HK-2 (cell line): ENCODE results near the gene CYTH3.

Experiments
- DNase-seq: peaks from one replicate; pipeline ENCODE4 v3.0.0-alpha.2; 2018; ENCODE audit not compliant: unreplicated experiment

CYTH3 gene

GRCh38 chr7:6165521-6166320, 106.7 kb downstream of the CYTH3 start:
- no peak for DNase-seq

GRCh38 chr7:6165075-6165474, 107.3 kb downstream of the CYTH3 start:
- no peak for DNase-seq

DNA sequence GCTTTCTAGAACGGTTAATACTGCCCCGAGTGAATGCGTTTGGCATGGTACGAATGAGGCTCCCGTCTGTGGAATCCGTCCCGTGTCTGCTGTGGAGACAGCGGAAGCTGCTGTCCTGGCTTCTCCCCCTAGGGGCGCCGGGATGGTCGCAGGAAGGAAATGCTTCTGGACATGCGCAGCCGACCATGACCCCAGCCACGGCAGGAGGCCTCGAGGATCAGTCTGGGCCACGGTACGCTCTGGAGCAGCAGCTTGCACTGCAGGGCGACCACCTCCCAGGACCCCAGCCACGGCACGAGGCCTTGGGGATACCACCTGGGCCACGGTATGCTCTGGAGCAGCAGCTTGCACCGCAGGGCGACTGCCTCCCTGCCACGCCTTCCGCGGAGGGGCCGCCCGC, 107.9 kb downstream of the CYTH3 start:
- DNase-seq, result no peak

DNA sequence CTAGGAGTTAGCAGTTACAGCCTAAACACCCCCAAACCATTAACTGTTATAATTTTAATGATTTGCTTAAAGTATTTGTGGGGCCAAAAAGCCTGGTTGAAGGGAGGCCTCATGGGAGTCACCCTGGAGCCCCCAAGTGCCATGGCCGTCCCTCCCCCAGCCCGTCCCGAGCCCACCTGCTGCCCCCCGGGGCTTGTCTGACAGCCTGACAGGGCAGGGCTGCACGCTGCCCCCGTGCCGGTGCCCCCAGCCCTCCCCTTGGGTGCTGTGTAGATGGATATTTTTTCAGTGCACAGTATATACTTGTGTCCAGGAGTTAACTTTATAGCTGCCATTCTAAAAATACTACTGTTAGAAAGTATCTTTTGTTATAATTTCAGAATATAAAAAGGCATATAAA, 108.4 kb downstream of the CYTH3 start:
- no peak for DNase-seq

DNA sequence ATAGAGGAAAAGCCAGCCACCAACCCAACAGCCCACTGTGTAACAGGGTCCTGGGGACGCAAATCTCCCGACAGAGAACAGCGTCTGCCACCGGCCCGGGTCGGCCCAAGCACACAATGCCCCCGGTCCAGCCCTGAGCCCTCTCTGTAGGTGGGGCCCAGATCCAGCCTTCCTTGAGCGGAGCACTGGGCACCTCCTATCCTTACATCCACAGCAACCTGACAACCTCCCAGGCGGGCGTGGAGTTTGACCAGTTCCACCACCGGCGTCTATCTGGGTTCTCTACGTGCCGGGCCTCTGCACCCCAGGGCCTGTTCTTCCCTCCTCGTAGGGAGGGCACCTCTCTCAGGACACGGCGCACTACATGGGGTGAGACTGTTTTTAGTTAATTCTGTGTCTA, 109.0 kb downstream of the CYTH3 start:
- no peak for DNase-seq

DNA sequence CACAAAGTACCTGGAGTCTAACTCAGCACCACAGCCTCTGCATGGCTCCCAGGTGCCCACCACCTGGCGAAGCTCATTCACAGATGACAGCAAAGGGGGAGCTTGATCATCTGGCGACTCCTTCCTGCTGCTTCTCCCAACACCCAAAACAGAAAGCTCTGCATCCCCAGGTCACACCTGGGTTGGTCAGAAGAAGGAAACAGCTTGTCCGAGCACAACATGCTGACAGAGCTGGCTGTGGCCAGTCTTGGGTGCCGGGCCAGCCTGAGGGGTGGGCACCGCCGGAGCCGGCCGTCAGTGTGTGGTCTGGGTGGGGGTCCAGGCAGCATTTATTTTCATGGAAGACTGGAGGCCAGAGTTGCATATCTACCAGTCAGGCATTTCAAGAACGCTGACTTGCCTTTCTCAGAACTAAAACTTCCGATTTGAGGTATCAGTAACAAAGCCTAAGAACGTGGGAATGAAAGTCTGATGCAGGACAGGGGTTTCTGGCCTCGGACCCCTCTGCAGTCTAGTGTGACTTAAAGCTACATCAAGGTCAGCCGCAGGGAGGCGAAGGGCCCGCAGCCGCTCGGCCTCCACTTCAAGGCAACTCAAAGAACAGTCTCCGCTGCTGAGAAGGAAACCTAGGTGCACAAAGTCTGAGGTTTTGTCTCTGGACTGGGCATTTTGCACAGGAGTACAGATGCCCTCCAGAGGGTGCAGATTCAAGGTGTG, 109.6 kb downstream of the CYTH3 start:
- no peak for DNase-seq

- DNase-seq, result no peak
Measured at GRCh38 chr7:6162331-6162620, 110.1 kb downstream of the CYTH3 start.

DNA sequence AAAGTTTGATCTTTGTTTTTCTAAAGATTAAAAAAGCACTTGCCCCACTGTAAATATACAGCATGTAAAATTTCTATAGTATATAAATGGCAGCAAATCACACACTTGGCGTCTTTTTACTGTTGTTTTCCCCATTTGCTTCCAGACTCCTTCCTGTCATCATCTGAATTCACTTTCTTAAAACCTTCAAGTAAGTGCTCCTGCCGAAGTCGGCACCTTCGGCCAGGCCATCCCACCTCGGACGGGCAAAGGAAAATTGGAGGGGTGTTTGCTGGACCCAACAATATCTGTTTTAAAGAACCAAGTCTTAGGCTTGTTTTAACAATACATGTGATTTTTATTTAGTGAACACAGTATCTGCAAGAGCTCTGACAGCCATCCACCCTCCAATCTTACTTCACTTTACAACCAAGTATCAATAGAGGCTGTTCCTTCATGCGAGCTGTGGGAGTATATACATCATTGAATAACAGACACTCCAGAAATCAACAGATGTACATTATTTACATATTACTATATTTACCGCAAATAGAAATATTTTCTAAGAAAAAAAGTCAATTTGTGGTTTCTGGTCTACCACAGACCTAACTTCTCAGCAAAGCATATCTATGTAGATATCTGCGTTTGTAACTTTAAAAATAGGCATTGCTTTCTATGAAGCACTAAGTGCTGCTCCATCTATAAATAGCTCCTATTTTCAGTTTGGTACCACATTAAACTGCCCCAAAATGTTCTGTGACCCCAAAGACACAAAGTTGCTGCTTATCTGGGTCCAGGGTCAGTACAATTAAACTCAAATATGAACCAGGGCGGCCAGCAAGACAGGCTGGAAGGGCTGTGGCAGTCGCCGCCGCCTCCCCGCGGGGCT, 110.7 kb downstream of the CYTH3 start:
- DNase-seq, result no peak

GRCh38 chr7:6160191-6160623, 112.2 kb downstream of the CYTH3 start:
- peak; percentile 23 for DNase-seq

DNA sequence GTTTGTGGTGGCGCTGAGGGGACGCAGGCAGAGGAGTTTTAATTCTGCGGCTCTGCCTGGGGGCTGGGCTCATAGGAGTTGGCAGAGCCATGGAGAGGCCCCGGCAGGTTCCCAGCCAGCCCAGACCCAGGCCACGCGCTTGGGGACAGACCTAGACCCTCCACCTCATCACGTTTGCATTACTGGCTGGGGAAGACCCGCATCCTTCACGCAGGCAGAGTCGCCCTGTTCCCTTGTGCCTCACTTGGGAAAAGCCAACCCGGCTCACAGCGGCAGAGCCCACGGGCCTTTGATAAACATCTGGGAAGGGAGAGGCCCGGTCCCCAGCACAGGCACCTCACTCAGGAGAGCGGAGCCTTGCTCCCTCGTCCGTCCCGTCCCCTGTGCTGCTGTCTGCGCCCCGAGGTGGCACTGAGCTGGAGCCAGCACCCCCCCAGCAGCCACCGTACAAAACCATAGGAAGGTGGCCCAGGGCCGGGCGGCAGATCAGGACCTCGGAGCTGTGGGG, 112.8 kb downstream of the CYTH3 start:
- DNase-seq, result no peak

DNA sequence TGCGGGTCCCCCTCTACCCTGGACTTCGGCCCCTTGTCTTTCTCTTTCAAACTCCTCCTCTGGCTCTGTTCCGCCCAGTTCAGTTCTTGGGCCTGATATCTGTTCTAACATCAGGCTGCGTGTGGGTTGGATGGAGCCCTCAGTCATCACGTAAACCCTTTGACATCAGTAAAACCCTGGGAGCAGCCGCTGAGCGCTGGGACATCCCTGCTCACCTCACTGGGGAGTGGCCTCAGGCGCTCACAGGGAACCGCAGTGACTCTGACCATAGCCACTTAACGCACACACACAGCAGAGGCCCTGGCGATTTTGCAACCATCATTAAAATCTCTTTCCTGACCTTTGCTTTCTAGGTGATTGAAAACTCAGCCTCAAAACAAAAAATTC, 113.3 kb downstream of the CYTH3 start:
- DNase-seq, result no peak

DNA sequence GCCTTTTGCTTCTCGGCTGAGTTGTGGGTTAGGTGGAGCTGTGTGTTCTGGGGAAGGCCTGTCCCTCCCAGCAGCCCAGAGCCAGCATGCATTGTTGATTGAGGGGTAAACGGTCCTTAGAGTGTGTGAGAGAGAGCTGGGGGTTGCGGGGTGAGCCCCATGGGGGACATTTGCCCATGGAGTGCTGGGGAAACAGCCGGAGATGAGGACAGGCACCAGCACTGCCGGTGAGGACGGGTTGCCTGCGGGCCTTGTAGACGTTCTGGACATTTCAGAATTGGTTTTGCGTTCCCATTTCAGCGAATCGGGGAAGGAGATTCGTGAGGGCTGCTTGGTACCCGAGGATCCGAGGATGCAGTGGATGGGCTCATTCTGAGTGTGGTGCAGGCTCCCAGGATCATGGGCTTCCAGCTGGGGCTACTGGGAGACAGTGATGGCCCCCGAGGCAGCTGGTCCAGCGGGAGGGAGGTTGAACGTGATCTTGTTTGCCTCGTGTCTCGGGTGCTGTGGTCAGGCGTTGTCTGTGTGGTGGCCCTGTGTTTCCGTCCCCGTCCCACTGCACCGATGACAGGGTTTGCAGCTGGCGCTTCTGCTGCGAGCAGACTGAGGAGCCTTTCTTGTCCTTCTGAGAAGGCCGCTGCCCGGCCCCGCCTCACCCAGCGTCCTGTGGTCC, 113.9 kb downstream of the CYTH3 start:
- DNase-seq, result no peak

GRCh38 chr7:6157685-6158423, 114.6 kb downstream of the CYTH3 start:
- no peak for DNase-seq

GRCh38 chr7:6156734-6157133, 115.7 kb downstream of the CYTH3 start:
- no peak for DNase-seq

DNA sequence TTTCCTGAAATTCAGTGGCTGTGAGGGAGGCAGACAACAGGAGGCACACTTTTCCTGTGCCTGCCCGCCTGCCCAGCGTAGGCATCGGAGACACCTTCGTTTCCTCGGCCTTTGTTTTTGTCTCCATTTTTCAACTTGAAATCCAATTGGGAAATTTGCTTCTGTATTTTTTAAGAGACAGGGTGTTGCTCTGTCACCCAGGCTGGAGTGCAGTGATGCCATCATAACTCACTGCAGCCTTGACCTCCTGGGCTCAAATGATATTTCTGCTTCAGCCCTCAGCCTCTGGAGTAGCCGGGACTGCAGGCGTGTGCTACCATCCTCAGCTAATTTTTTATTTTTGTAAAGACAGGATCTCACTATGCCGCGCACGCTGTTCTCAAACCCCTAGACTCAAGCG, 116.8 kb downstream of the CYTH3 start:
- DNase-seq, result no peak

GRCh38 chr7:6154542-6155404, 117.7 kb downstream of the CYTH3 start:
- no peak for DNase-seq

DNA sequence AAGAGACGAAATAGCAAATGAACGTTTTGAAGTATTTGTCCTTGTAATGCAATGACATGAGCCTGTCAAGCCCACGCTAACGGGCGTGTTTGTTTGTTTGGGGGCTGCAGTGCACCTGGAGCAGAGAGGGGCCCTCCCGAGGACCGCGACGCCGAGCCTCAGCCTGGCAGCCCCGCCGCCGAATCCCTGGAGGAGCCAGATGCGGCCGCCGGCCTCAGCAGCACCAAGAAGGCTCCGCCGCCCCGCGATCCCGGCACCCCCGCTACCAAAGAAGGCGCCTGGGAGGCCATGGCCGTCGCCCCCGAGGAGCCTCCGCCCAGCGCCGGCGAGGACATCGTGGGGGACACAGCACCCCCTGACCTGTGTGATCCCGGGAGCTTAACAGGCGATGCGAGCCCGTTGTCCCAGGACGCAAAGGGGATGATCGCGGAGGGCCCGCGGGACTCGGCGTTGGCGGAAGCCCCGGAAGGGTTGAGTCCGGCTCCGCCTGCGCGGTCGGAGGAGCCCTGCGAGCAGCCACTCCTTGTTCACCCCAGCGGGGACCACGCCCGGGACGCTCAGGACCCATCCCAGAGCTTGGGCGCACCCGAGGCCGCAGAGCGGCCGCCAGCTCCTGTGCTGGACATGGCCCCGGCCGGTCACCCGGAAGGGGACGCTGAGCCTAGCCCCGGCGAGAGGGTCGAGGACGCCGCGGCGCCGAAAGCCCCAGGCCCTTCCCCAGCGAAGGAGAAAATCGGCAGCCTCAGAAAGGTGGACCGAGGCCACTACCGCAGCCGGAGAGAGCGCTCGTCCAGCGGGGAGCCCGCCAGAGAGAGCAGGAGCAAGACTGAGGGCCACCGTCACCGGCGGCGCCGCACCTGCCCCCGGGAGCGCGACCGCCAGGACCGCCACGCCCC, 118.5 kb downstream of the CYTH3 start:
- DNase-seq, result no peak

GRCh38 chr7:6151994-6152735, 120.3 kb downstream of the CYTH3 start:
- no peak for DNase-seq
